Activated naive CD4-positive, alpha-beta T cell treated with anti-CD3 and anti-CD28 coated beads for 36 hours (primary cell): ENCODE results near the gene AURKAIP1. TPM values are rescaled to one million over a fixed set of nuclear protein-coding genes. Genes with fewer than 3 reads are reported as not detected.

Source experiments
- CTCF ChIA-PET: fragments of 350-600 bp; sonication (Branson Sonifier 250); formaldehyde crosslinking; loops from one replicate; lab custom pipeline; 2021; ENCODE audit warnings: antibody characterized with exemption; lab: Charles Lee
- DNase-seq: peaks from one replicate; pipeline ENCODE4 v3.0.0-alpha.2; 2020
- H3K27ac Mint-ChIP-seq: one replicate; pipeline ENCODE4 v1.8.0; 2021; ENCODE audit warnings: mild to moderate bottlenecking, mixed read lengths
- H3K27me3 Mint-ChIP-seq: one replicate; pipeline ENCODE4 v1.8.0; 2021; ENCODE audit warnings: low read depth, mixed read lengths
- H3K36me3 Mint-ChIP-seq: one replicate; pipeline ENCODE4 v1.8.0; 2021; ENCODE audit warnings: low read depth, mixed read lengths
- H3K4me1 Mint-ChIP-seq: one replicate; pipeline ENCODE4 v1.8.0; 2021; ENCODE audit warnings: low read depth, mixed read lengths
- H3K4me3 Mint-ChIP-seq: one replicate; pipeline ENCODE4 v1.8.0; 2021; ENCODE audit warnings: mild to moderate bottlenecking, moderate library complexity, mixed read lengths
- H3K9me3 Mint-ChIP-seq: one replicate; pipeline ENCODE4 v1.8.0; 2021; ENCODE audit warnings: mixed read lengths
- intact Hi-C: fragments of 100-400 bp; cut with micrococcal nuclease; formaldehyde crosslinking; loops from one replicate; pipeline ENCODE4 v1.15.1; 2023
- total RNA-seq, 2 experiments: library from RNA; stranded (reverse); gene quantifications; one replicate each; pipeline ENCODE4 v1.2.3, GENCODE V29; 2021

The AURKAIP1 gene
- total RNA-seq, 2 experiments from 2014 or later, result 108 TPM

DNA sequence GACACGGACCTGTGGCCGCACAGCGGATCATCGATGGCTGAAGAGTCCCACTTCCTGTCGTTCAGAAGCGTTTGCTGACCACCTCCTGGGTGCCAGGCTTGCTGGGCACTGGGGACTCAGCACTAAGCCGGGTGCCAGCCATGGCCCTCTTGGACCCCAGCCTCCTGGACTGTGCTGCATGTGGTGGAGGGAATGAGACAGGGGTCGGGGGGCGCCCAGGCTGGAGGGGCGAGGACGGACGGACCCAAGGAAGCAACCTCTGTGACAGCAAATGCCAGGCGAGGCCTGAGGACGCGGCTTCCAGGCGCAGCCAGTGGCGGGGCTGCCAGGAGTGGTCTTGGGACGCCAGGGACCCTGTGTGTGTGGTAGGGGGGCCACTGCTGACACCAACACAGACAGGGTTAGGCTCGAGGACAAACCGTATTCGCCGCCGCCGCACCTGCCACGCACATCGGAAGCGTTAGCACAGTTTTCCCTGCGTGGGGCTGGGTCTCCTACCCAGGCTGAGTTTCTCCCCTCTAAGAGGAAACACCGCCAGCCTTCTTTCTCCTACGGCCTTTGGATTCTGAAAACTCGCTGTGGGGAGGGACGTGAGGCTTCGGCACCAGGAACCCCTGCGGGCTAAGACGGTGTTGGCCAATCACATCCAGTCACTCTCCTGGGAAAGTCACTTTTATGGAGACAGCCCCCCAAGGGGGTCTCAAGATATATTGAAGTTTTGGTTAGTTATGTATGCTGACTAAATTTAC is 13.6 kb downstream of the AURKAIP1 start:
- no peaks in the 10 kb centered on the region for H3K9me3 Mint-ChIP-seq
- no peaks in the 10 kb centered on the region for H3K36me3 Mint-ChIP-seq

DNA sequence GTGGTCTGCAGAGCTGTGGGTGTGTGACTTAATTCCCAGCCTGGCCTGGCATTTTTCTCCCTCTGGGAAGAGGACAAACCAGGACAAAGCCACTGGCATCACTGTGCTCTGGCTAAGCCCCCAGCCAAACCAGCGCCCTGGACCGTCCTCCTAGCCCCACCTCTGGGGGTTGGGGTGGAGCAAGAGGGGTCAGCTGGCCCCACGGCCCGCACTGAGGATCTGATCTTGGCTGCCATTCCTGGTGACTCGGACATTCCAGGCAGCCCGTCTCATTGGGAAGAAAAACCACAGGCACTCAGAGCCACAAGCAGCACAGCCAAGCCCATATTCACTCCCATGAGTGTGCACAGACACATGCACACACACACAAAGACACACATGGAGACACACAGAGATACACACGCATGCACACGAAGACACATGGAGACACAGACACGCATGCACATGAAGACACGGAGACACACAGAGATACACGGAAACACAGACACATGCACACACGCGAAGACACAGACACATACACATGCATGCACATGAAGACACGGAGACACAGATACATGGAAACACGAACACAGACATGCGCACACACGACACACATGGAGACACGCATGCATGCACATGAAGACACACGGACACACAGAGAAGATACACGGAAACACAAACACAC is 14.4 kb downstream of the AURKAIP1 start:
- Mint-ChIP-seq H3K4me3 (no peak overlapping the region), H3K27me3 (peaks cover 3% of the 10 kb centered on the region), H3K36me3 (no peaks in the 10 kb centered on the region), H3K4me1 (peaks cover 14% of the 10 kb centered on the region), H3K27ac (no peak overlapping the region), H3K9me3 (no peaks in the 10 kb centered on the region)
- intact Hi-C loops, result no loop called here
- CTCF ChIA-PET, result no interaction called here
- no peak for DNase-seq

More for the DNA sequence above, 13.6 kb downstream of the AURKAIP1 start:
- no peak overlapping the region for H3K27ac Mint-ChIP-seq
- CTCF ChIA-PET, result no interaction called here
- H3K4me1 Mint-ChIP-seq, result peaks cover 14% of the 10 kb centered on the region
- intact Hi-C loops, result no loop called here
- H3K27me3 Mint-ChIP-seq, result peaks cover 3% of the 10 kb centered on the region
- no peak overlapping the region for H3K4me3 Mint-ChIP-seq
- no peak for DNase-seq

DNA sequence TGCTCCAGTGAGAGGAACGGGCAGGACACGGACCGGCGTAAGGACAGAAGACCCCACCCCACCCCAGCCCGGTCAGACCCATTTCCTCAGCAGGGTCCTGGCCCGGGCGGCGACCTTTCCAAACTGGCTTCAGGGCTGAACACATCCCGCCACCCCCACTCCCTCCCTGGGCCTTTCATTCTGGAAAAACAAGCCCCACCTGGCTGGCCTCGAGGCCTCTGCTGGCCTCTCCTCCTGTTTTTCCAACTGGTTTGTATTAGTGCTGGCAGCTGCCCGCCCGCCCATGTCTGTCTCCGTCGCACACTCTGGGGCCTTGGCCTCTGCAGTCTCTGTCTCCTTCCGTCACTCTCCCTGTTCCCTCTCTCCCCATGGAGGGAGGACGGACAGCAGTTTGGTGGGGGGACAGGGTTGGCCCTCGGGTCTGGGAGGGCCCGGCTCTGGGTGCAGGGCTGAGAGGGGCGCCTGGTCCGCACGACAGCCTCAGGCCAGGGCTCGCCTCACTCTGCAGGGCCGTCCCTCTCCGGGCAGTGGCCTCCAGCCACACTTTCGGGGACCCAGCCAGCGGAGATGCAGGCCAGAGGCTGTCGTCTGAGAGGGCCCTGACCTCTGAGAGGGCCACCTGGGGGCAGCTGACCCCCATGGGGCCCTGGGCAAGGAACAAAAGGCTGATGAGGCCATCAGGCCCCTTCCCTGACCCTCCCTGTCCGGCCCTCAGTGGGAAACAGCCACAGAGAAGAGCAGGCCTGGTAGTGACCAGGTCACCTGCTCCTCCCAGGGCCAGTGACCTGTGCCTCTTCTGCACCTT is 15.1 kb downstream of the AURKAIP1 start:
- H3K9me3 Mint-ChIP-seq, result no peaks in the 10 kb centered on the region
- intact Hi-C loops, result no loop called here
- no peak overlapping the region for H3K27ac Mint-ChIP-seq
- CTCF ChIA-PET, result no interaction called here
- peaks cover 14% of the 10 kb centered on the region for H3K4me1 Mint-ChIP-seq
- H3K4me3 Mint-ChIP-seq, result no peak overlapping the region
- DNase-seq, result no peak
- no peaks in the 10 kb centered on the region for H3K36me3 Mint-ChIP-seq
- H3K27me3 Mint-ChIP-seq, result peaks cover 3% of the 10 kb centered on the region

DNA sequence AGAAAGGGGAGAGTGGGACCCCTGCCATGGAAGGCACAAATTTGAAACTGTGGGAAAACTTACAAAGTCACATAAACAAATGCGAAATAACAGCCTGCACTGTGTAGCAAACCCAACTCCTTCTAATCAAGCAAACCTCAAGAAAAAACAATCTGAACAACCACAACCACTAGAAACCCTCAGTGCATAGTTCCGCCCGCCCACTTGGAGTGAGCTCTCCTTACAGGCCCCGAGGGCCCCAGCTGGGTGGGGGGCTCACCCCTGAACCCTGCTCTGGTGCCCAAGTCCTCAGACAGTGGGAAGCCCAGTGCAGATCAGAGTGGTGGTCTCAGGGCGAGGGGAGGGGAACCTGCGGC is 15.7 kb downstream of the AURKAIP1 start:
- Mint-ChIP-seq H3K9me3 (no peaks in the 10 kb centered on the region), H3K27me3 (peaks cover 4% of the 10 kb centered on the region), H3K36me3 (no peaks in the 10 kb centered on the region), H3K27ac (no peak overlapping the region), H3K4me1 (peaks cover 14% of the 10 kb centered on the region), H3K4me3 (no peak overlapping the region)
- DNase-seq, result no peak
- intact Hi-C loops, result no loop called here
- CTCF ChIA-PET, result no interaction called here

DNA sequence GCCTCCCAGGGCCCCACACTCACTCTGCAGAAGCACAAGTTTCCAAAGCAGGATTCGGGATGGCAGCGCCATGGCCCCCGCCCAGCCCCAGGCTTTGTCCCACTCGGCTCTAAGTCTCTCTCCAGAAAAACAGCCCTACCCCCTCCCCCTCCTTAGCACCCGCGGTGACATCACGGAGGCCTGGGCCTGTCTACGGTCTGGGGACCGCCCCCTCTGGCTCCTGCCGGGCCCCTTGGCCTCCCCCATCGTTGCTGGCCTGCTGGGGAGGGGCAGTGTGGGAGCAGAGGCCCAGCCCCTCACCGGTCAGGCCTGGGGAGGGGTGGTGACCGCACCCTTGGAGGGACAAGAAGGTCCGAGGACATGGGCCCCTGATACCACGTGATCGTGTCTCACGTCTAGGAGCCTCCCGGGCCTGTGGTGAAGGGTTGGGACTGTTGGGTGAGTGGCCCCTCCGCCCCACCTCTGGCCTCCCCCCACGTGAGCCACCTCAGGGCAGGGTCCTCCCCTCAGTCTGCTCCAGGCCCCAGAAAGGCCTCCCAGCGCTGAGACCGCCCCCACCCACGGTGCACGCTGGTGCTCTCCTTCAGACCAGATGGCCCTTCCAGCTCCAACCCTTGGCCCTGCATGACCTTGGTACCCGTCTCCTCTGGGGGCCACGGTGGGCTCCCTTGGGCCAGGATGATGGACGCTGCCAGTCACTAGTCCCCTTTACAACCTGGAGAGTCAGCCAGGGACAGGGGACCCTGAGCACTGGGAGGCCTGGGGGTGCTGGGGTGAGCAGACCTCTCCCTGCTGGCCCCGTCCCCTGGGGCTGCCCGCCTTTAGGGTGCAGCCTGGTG is 16.4 kb downstream of the AURKAIP1 start, which contains the start of gene MXRA8:
TSS of gene MXRA8 (minus strand) at position 123 of the 839 bp plus-strand sequence. CDS start at position 72, 51 bp downstream.
- CTCF ChIA-PET, result no interaction called here
- Mint-ChIP-seq H3K4me1 (peaks cover 17% of the 10 kb centered on the region), H3K4me3 (no peak within 1 kb of the TSS), H3K27me3 (peaks cover 9% of the 10 kb centered on the region), H3K36me3 (no peaks in the 10 kb centered on the region), H3K27ac (no peak within 1 kb of the TSS), H3K9me3 (no peaks in the 10 kb centered on the region)
- DNase-seq, result no peak
- intact Hi-C loops, result no loop called here

DNA sequence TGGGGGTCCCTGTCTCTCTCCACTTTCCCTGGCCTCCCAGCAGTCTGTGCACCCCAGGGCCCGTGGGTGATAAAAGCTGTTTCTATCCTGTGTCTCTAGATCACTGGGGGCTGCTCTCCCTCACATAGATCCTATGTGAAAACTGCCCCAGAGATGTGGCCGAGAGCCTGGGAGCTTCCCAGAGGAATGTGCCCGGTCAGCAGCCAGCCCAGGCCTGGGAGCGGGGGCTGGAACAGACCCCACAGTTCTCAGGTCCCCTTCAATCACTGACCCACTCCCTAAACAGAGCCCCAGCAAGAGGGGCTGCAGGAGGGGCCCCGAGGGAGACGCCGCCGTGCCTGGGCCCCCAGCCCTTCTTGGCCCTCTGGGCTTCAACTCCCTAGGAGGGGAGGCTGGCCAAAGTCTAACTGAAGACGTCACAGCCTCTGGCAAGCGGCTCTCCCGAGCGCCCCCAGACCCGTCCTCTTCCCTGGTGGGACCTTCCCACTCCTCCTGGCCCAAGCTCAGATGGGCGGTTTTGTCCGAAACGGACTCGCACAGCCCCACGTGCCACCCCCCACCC is 17.1 kb downstream of the AURKAIP1 start:
- Mint-ChIP-seq H3K27ac (no peak overlapping the region), H3K36me3 (no peaks in the 10 kb centered on the region), H3K4me3 (no peak overlapping the region), H3K4me1 (peaks cover 17% of the 10 kb centered on the region), H3K9me3 (no peaks in the 10 kb centered on the region), H3K27me3 (peaks cover 10% of the 10 kb centered on the region)
- no peak for DNase-seq
- intact Hi-C loops, result no loop called here
- CTCF ChIA-PET, result no interaction called here

DNA sequence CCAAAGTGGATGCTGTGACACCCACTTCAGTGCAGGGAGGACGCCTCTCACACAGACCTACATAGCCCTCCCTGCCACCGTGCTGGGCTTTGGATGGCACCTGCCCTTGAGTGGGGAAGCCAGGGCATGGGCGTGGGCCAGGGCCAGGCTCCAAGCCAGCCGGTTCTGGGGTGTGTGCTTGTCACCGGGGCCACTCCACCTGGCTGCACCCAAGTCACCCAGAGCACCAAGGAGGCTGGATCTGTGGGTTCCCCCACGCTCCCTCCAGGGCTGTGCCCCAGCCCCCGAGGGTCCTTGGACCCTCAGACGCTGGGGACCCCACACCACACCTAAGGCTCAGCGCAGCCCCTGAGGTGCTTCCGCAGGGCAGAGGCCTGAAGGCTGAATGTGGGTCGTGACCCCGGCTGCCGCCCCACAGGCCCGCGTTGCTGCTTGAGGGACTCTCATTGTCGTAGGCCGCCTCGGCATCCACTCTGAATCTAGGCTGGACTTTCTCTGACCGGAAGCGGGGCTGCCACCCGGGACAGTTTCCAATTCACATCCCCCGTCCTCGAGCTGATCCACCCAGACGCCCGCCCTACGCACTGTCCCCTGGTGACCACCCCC is 18.1 kb downstream of the AURKAIP1 start:
- H3K36me3 Mint-ChIP-seq, result no peaks in the 10 kb centered on the region
- DNase-seq, result no peak
- CTCF ChIA-PET, result no interaction called here
- peaks cover 19% of the 10 kb centered on the region for H3K4me1 Mint-ChIP-seq
- intact Hi-C loops, result no loop called here
- no peak overlapping the region for H3K4me3 Mint-ChIP-seq
- H3K9me3 Mint-ChIP-seq, result no peaks in the 10 kb centered on the region
- H3K27me3 Mint-ChIP-seq, result peaks cover 14% of the 10 kb centered on the region
- no peak overlapping the region for H3K27ac Mint-ChIP-seq

DNA sequence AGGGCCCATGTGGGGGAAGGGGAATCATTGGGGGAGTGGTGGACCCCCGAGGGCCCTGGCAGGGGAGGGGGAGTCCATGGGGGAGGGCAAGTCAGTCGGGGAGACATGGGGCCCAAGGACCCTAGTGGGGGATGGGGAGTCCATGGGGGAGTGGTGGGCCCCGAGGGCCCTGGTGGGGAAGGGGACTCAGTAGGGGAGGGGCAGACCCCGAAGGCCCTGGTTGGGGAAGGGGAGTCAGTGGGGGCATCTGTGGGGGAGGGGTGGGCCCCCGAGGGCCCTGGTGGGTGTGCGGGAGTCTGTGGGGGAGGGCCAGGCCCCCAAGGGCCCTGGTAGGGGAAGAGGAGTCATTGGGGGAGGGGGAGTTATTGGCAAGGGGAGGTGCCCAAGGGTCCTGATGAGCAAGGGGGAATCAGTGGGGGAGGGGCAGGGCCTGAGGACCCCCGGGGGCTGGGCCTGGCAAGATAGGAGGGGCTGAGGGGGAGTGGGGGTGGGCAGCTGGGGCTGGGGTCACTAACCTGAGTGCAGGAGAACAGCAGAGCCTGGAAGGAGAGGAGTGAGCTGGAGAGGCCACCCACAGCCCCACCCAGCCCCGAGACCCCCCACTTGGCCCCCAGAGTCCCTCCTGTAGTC is 18.7 kb downstream of the AURKAIP1 start:
- Mint-ChIP-seq H3K4me3 (no peak overlapping the region), H3K27ac (no peak overlapping the region), H3K27me3 (peaks cover 14% of the 10 kb centered on the region), H3K9me3 (no peaks in the 10 kb centered on the region), H3K36me3 (no peaks in the 10 kb centered on the region), H3K4me1 (peaks cover 19% of the 10 kb centered on the region)
- DNase-seq, result no peak
- intact Hi-C loops, result no loop called here
- CTCF ChIA-PET, result no interaction called here

DNA sequence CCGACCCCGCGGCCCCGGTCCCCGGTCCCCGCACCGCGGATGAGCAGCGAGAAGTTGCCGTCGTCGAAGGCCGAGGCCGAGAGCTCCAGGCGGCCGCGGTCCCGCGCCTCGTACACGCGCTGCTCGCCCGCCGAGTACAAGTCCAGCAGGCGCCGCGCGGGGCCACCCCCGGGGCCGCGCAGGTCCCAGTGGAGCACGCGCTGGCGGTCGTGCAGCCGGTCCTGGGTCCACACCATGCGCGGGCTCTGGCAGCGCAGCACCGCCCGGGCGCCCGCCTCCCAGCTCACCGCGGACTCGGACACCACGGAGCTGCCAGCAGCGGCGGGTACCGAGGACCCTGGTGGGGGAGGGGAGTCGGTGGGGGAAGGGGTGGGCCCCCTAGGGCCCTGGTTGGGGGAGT is 19.6 kb downstream of the AURKAIP1 start:
- no peaks in the 10 kb centered on the region for H3K36me3 Mint-ChIP-seq
- no peaks in the 10 kb centered on the region for H3K9me3 Mint-ChIP-seq
- H3K27me3 Mint-ChIP-seq, result peaks cover 12% of the 10 kb centered on the region
- peaks cover 19% of the 10 kb centered on the region for H3K4me1 Mint-ChIP-seq
- H3K4me3 Mint-ChIP-seq, result no peak overlapping the region
- no peak overlapping the region for H3K27ac Mint-ChIP-seq
- intact Hi-C loops, result no loop called here
- DNase-seq, result no peak
- CTCF ChIA-PET, result no interaction called here

DNA sequence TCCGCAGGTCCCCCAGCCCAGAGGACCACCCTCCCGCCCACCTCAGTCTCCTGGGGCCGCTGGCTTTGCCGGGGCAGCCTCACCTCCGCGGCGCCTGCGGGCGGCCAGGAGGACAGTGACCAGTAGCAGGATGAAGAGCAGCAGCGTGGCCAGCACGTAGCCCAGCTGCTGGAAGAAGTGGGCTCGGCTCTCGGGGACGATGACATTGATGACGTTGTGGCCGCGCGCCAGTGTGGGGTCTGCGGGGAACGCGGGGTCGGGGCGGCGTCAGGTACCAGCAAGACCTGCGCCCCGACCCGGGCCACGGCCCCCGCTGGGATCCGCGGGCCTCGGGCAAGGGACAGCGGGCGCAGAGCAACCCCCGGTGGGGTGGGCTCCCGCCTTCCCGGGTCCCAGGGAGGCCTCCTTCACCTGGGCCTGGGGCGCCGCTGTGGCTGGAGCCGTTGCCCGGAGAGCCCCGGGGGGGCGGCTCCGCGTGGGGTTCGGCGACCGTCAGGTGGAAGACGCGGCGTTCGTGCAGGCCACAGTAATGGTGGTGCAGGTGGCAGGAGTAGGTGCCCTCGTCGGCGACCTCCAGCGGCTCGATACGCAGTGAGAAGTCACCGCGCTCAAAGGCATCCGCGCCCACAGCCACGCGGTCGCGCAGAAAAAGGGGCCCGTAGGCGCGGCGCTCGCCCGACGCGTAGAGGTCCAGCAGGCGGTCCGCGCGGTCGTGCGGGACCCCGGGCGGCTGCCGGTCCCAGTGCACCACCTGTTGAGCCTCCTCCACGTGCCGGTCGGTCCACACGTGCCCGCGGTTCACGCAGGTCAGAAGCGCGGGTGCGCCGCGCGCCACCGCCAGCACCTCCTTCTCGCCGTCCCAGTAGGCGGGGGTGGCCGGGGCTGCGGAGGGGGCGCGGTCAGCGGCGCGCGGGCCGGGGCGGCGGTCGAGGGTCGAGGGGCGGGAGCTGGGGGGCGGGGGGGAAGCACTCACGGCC is 20.4 kb downstream of the AURKAIP1 start:
- Mint-ChIP-seq H3K27me3 (peaks cover 12% of the 10 kb centered on the region), H3K36me3 (no peaks in the 10 kb centered on the region), H3K27ac (no peak overlapping the region), H3K4me1 (peaks cover 19% of the 10 kb centered on the region), H3K9me3 (no peaks in the 10 kb centered on the region), H3K4me3 (no peak overlapping the region)
- DNase-seq, result no peak
- intact Hi-C loops, result no loop called here
- CTCF ChIA-PET, result interaction anchor here (1.5 kb wide), 1 partner anchor 17 kb away, joined by 6 read pairs; no protein-coding TSS in a partner anchor
